Hepatocyte (in vitro differentiated cells): Measurements from ENCODE around the gene RSAD1.

Source experiments
- EZH2 ChIP-seq: fragments of 200-600 bp; sonication (generic); IDR thresholded peaks from 2 replicates; pipeline ENCODE4 v1.6.1; 2016; ENCODE audit warnings: antibody characterized with exemption, mild to moderate bottlenecking, borderline replicate concordance
- TF ChIP-seq, protein P1 (sequence below): fragments of 200-600 bp; sonication (generic); IDR thresholded peaks from 2 replicates; pipeline ENCODE4 v1.5.1; 2016; ENCODE audit warnings: antibody characterized with exemption, mild to moderate bottlenecking; ENCODE audit not compliant: poor library complexity

DNA sequence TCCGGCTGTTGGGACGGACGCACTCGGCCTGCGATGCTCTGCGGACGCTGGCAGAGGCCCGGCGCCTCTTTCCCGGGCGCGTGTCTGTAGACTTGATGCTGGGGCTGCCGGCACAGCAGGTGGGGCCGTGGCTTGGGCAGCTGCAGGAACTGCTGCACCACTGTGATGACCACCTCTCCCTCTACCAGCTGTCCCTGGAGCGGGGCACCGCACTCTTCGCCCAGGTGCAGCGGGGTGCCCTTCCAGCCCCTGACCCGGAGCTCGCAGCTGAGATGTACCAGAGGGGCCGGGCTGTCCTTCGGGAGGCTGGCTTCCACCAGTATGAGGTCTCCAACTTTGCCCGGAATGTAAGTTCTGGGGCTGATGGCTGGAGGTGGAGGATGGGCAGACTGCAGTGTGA is 3.5 kb downstream of the RSAD1 start:
- TF ChIP-seq, protein P1, sequence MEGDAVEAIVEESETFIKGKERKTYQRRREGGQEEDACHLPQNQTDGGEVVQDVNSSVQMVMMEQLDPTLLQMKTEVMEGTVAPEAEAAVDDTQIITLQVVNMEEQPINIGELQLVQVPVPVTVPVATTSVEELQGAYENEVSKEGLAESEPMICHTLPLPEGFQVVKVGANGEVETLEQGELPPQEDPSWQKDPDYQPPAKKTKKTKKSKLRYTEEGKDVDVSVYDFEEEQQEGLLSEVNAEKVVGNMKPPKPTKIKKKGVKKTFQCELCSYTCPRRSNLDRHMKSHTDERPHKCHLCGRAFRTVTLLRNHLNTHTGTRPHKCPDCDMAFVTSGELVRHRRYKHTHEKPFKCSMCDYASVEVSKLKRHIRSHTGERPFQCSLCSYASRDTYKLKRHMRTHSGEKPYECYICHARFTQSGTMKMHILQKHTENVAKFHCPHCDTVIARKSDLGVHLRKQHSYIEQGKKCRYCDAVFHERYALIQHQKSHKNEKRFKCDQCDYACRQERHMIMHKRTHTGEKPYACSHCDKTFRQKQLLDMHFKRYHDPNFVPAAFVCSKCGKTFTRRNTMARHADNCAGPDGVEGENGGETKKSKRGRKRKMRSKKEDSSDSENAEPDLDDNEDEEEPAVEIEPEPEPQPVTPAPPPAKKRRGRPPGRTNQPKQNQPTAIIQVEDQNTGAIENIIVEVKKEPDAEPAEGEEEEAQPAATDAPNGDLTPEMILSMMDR = no peak
- TF ChIP-seq EZH2 = no peak
